GM12878 (cell line): ENCODE results near the gene ZNF547. TPM values are rescaled to one million over a fixed set of nuclear protein-coding genes. Genes with fewer than 3 reads are reported as not detected.

Experiments used
- BCL11A ChIP-seq: IDR thresholded peaks from 2 replicates; pipeline ENCODE4 v1.6.1; 2011; ENCODE audit warnings: low read depth, low read length
- BHLHE40 ChIP-seq, 2 experiments: fragments of 450-650 bp in 1 of 2; IDR thresholded peaks; 2 replicates each; pipeline ENCODE4 v1.6.1; 2011 to 2017; ENCODE audit warnings: low read depth in 2 of 2, borderline replicate concordance in 1 of 2, improper control_type of control experiment in 1 of 2, low read length in 1 of 2, mild to moderate bottlenecking in 1 of 2
- CBX5 ChIP-seq: sonication (generic); IDR thresholded peaks from 2 replicates; pipeline ENCODE4 v1.6.1; 2016; ENCODE audit warnings: low read depth, moderate library complexity, mild to moderate bottlenecking, inconsistent platforms
- CHD2 ChIP-seq: IDR thresholded peaks from 2 replicates; pipeline ENCODE4 v1.6.1; 2011; ENCODE audit warnings: low read depth, low read length, improper control_type of control experiment, borderline replicate concordance
- CREM ChIP-seq: IDR thresholded peaks from 2 replicates; pipeline ENCODE4 v1.6.1; 2014; ENCODE audit warnings: antibody characterized with exemption, low read depth
- CTCF ChIP-seq, 3 experiments: IDR thresholded peaks in 2 of 3; conservative IDR thresholded peaks in 1 of 3; 2 replicates each; pipeline ENCODE4 v1.5.1; 2011; ENCODE audit warnings: low read depth in 3 of 3, low read length in 3 of 3, mild to moderate bottlenecking in 3 of 3, control low read depth in 2 of 3, moderate library complexity in 2 of 3, inconsistent platforms in 1 of 3, mixed read lengths in 1 of 3; ENCODE audit not compliant: control insufficient read depth in 2 of 3, insufficient read depth in 1 of 3; ENCODE audit errors: extremely low read depth in 1 of 3
- DPF2 ChIP-seq: fragments of 450-650 bp; IDR thresholded peaks from 2 replicates; pipeline ENCODE4 v1.6.1; 2017; ENCODE audit warnings: mild to moderate bottlenecking
- E2F8 ChIP-seq: fragments of 450-650 bp; IDR thresholded peaks from 2 replicates; pipeline ENCODE4 v1.6.1; 2018; ENCODE audit warnings: mild to moderate bottlenecking, low read depth, moderate library complexity; ENCODE audit not compliant: partially characterized antibody
- EGR1 ChIP-seq, 2 experiments: IDR thresholded peaks; 1 replicate in 1 of 2; 2 replicates in 1 of 2; pipeline ENCODE4 v1.6.1; 2011 to 2012; ENCODE audit warnings: low read depth in 2 of 2, low read length in 2 of 2, borderline replicate concordance in 1 of 2, mild to moderate bottlenecking in 1 of 2, moderate library complexity in 1 of 2
- FOS ChIP-seq: IDR thresholded peaks from 3 replicates; pipeline ENCODE4 v1.6.1; 2011; ENCODE audit warnings: borderline replicate concordance; ENCODE audit not compliant: insufficient read length; ENCODE audit errors: extremely low read depth
- FOXK2 ChIP-seq: fragments of 450-650 bp; IDR thresholded peaks from 2 replicates; pipeline ENCODE4 v1.6.1; 2017; ENCODE audit warnings: mild to moderate bottlenecking, moderate library complexity
- IKZF1 ChIP-seq: fragments of 450-650 bp; conservative IDR thresholded peaks from 2 replicates; pipeline ENCODE4 v1.6.1; 2017; ENCODE audit warnings: antibody characterized with exemption, mild to moderate bottlenecking
- LARP7 ChIP-seq: fragments of 450-650 bp; IDR thresholded peaks from 2 replicates; pipeline ENCODE4 v1.6.1; 2017; ENCODE audit warnings: mild to moderate bottlenecking
- NKRF ChIP-seq: fragments of 450-650 bp; conservative IDR thresholded peaks from 2 replicates; pipeline ENCODE4 v1.6.1; 2017; ENCODE audit warnings: mild to moderate bottlenecking, moderate library complexity
- NR2F1 ChIP-seq: fragments of 450-650 bp; conservative IDR thresholded peaks from 2 replicates; pipeline ENCODE4 v1.6.1; 2017; ENCODE audit warnings: mild to moderate bottlenecking
- POLR2A ChIP-seq: IDR thresholded peaks from 2 replicates; pipeline ENCODE4 v1.6.1; 2011; ENCODE audit warnings: low read depth, mild to moderate bottlenecking, low read length
- RUNX3 ChIP-seq: IDR thresholded peaks from 2 replicates; pipeline ENCODE4 v1.6.1; 2012; ENCODE audit warnings: low read length, inconsistent platforms
- SIX5 ChIP-seq: IDR thresholded peaks from 2 replicates; pipeline ENCODE4 v1.6.1; 2011; ENCODE audit warnings: mild to moderate bottlenecking, low read depth, low read length, moderate library complexity; ENCODE audit not compliant: severe bottlenecking
- SUPT20H ChIP-seq: IDR thresholded peaks from 2 replicates; pipeline ENCODE4 v1.6.1; 2011; ENCODE audit warnings: low read depth, mild to moderate bottlenecking, low read length, moderate library complexity, borderline replicate concordance; ENCODE audit not compliant: control insufficient read depth
- TBL1XR1 ChIP-seq: IDR thresholded peaks from 2 replicates; pipeline ENCODE4 v1.6.1; 2012; ENCODE audit warnings: low read depth, low read length, improper control_type of control experiment
- TCF12 ChIP-seq: IDR thresholded peaks from 2 replicates; pipeline ENCODE4 v1.6.1; 2011; ENCODE audit warnings: low read depth, mild to moderate bottlenecking, low read length
- polyA plus RNA-seq, 11 experiments: library from polyadenylated mRNA; depleted of rRNA in 4 of 11; unstranded in 6 of 11; stranded (reverse) in 5 of 11; fragments of >200 nt; fragmentation: Nextera tagmentation in 4 of 11; fragmentation: Illumina TruSeq in 1 of 11; extraction: Ambion mirVana in 4 of 11; extraction: Trizol in 1 of 11; gene quantifications; 1 replicate in 1 of 11; 2 replicates in 10 of 11; pipeline versions ENCODE4 v1.2.1 to v1.2.3, GENCODE V29; 2011 to 2016; ENCODE audit warnings: inconsistent platforms in 2 of 11, missing spikeins in 2 of 11, low read depth in 1 of 11
- total RNA-seq, 4 experiments: library from RNA; depleted of rRNA in 3 of 4; stranded (reverse); fragments of >200 nt in 3 of 4; fragmentation: Illumina TruSeq in 1 of 4; extraction: Trizol in 1 of 4; gene quantifications; 2 replicates each; pipeline versions ENCODE4 v1.2.1 to v1.2.3, GENCODE V29; 2013 to 2021
- TF ChIP-seq, protein P1 (sequence below): IDR thresholded peaks from 2 replicates; pipeline ENCODE4 v1.6.1; 2011; ENCODE audit warnings: low read depth, low read length, improper control_type of control experiment, borderline replicate concordance

ZNF547 gene
- total and polyA plus RNA-seq, 10 of the 15 experiments (the other 5 are each of a cell fraction or from before 2014, with no cell fraction given), result 2.3 to 6.0 (median 3.3) TPM

DNA sequence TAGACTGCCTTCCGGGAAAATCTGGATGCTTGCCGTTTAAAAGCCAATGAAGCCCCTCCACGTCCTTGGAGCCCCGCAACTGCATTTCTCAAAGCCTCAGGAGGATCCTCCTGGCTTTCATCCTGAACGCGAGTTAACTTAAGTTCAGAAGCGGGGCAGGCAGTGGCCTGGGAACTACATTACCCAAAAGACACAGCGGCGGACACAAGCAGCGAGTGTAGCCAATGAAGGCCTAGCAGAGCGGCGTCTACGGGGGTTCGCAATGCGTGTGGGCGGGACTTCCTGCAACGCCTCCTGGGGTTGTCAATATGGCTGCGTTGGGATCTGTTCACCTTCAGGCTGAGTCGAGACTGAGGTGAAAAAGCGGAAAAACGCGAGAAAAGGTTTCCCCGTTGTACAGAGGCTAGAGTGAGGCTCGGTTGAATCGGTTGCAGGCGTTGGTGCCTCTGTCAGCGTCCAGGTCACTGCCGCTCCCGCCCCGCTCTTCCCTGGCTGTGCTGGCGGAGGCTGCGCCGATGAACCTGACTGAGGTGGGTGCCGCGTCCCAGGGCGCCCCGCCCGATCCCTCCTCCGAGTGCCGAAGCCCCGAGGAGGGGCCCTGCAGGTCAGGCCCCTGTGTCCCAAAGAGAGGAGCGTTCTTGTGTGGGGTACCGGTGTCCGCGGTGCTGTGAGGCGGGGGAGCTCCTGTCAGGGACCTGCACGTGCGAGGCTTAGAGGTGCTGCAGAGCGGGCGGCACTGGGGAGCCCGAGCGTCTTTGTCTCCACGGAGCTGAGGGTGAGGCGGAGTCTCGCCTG lies 47.7 kb downstream of the ZNF547 start, which contains the start of gene ZNF17 (continued):
- TF ChIP-seq NR2F1 (no peak), TBL1XR1 (peak; percentile 72; the same call in 1 of the 2 replicates), EGR1 (IDR thresholded peaks at IDR 0.05; ENCODE audit: borderline replicate concordance in 1 of 2, low read depth in 2 of 2, low read length in 2 of 2) (peak; percentile 71 to 74), SUPT20H (no peak), FOXK2 (peak; percentile 89), CHD2 (peak; percentile 94), DPF2 (peak; percentile 62), FOS (peak; percentile 2), SIX5 (peak; percentile 92), CREM (peak; percentile 91), CBX5 (no peak), NKRF (peak; percentile 64), POLR2A (peak; percentile 73), TCF12 (no peak), LARP7 (peak; percentile 54; the same call in 1 of the 2 replicates), BHLHE40 (IDR thresholded peaks at IDR 0.05; ENCODE audit: borderline replicate concordance in 1 of 2, low read depth in 2 of 2, low read length in 1 of 2) (peak; percentile 7 to 90; a peak in 3 of 4 replicates), CTCF (IDR thresholded peaks at IDR 0.05 in 2 of 3, conservative IDR thresholded peaks at IDR 0.05 in 1 of 3; ENCODE audit: control insufficient read depth in 2 of 3, extremely low read depth in 1 of 3, insufficient read depth in 1 of 3, low read depth in 3 of 3, low read length in 3 of 3) (no peak), IKZF1 (peak; percentile 94), E2F8 (peak; percentile 47), RUNX3 (no peak), BCL11A (no peak)
- TF ChIP-seq, protein P1, sequence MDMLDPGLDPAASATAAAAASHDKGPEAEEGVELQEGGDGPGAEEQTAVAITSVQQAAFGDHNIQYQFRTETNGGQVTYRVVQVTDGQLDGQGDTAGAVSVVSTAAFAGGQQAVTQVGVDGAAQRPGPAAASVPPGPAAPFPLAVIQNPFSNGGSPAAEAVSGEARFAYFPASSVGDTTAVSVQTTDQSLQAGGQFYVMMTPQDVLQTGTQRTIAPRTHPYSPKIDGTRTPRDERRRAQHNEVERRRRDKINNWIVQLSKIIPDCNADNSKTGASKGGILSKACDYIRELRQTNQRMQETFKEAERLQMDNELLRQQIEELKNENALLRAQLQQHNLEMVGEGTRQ, result peak; percentile 28; the same call in 1 of the 2 replicates
